Measurements from ENCODE around the gene GNLY.
"Not testable (repeated sequence)": the region's sequence is repeated elsewhere in the genome, so short reads cannot be mapped to it uniquely, and the experiment has no call there.

Gene GNLY

GRCh38 chr2:85665264-85665937 lies 28.8 kb upstream of the GNLY start:
- no peak for DNase-seq

DNA sequence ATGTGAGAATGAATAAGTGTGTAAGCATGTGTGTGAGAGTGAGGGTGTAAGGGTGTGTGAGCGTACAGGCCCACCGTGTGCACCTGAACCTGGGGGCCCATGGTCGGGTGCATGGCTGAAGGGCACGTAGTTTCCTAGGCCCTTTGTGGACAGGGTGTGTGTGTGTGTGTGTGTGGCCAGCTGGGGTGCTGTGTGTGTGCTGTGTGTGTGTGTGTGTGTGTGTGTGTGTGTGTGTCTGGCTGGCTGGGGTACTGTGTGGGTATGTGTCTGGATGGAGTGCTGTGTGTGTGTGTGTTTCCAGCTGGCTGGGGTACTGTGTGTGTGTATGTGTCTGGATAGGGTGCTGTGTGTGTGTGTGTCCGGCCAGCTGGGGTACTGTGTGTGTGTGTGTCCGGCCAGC lies 28.1 kb upstream of the GNLY start:
- no peak for DNase-seq

- no peak for DNase-seq
Measured at GRCh38 chr2:85666435-85667316, 27.5 kb upstream of the GNLY start.

- DNase-seq = no peak
Measured at GRCh38 chr2:85667561-85668008, 26.6 kb upstream of the GNLY start.

- no peak for DNase-seq
Measured at GRCh38 chr2:85668009-85668856, 25.9 kb upstream of the GNLY start, which contains the start of gene SFTPB. Gene SFTPB, minus strand, starts transcription at chr2:85668199. Its CDS starts 16 bp downstream, at chr2:85668183.

DNA sequence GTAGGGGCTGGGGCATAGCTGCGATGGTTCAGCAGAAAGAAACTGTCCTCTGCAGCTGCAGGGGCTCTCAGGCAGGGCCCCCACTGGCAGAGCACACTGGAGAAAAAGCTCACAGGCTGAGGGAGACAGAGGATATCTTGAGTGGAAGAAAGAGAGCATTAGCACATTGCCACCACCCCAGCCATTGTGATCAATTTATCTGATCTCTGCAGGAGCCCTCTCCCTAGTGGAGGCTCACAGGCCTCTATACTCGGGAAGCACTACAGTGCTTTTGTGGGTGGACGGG lies 25.4 kb upstream of the GNLY start:
- DNase-seq = no peak

DNA sequence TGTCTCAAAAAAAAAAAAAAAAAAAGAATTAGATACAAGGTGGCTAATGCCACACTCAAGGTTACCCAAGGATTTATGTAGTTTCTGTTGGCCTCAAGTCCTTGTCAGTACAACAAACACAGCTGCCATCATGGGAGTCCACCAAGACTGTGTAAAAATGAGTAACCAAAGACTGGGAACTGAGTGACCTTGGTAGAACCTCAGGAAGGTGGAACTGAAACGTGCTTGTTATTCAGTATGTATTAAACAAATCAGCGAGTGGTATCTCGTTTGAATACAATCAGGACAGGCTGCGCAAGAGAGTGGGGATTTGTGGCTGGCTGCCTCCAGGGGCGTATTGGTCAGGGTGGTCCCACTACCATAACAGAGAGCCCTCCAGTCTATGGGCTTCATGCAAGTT lies 24.6 kb upstream of the GNLY start:
- DNase-seq = no peak

- not testable (repeated sequence) for DNase-seq
Measured at GRCh38 chr2:85670416-85670815, 23.7 kb upstream of the GNLY start.

DNA sequence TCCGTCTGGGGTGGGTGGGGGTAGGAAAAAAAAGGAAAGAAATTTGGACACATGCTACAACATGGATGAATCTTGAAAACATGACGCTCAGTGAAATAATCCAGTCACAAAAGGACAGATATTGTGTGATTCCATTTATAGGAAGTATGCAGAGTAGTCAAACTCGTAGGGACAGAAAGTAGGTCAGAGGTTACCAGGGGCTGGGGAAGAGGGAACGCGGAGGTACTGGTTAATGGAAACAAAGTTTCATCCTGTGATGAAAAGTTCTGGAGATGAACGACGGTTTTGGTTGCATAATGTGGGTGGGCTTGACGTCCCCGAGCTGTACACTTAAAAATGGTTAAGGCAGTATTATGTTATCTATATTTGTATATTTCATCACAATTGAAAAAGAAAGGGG lies 21.7 kb upstream of the GNLY start:
- no peak for DNase-seq

DNA sequence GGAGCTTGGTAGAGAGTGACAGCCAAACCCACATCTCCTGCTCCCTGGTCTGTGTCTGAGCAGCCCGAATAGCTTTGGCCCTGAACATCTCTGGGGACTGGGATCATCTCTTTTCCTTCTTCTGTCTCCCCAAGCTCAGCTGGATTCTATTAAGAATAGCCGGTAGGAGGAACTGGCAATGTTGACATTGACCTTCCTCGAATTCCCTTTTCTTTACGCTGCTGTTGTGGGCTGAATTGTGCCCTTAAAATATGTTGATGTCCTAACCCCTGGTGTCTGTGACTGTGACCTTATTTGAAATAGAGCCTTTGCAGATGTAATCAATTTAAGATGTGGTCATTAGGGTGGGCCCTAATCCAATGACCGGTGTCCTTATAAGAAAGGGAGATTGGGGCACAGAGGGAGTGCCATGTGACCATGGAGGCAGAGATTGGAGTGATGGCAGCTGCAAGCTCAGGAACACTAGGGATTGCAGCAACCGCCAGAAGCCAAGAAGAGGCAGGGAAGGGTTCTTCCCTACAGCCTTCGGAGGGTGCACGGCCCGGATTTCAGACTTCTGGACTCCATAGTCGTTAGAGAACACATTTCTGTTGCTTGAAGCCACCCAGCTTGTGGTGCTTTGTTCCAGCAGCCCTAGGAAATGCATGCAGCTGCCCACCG lies 20.3 kb upstream of the GNLY start:
- DNase-seq = no peak

DNA sequence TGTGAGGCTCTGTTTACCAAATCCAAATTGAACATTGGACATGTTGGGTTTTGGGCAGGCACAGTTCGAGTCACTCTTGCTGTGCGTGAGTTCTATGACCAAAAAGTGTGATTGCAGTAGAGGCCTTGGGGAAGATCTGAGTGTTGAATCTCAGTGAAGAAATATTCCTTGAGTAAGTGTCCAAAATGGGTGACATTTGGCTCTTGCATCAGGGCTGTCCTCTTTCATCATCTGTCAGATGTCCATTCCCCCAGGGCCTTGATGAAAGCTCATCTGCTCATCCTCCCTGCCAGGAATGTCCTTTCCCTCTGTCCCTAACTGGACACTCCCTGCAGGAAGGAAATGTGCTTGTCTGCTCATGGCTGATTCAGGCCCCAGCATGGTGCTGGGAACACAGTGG lies 19.7 kb upstream of the GNLY start:
- DNase-seq = no peak

- no peak for DNase-seq
Measured at GRCh38 chr2:85675427-85675826, 18.7 kb upstream of the GNLY start.

DNA sequence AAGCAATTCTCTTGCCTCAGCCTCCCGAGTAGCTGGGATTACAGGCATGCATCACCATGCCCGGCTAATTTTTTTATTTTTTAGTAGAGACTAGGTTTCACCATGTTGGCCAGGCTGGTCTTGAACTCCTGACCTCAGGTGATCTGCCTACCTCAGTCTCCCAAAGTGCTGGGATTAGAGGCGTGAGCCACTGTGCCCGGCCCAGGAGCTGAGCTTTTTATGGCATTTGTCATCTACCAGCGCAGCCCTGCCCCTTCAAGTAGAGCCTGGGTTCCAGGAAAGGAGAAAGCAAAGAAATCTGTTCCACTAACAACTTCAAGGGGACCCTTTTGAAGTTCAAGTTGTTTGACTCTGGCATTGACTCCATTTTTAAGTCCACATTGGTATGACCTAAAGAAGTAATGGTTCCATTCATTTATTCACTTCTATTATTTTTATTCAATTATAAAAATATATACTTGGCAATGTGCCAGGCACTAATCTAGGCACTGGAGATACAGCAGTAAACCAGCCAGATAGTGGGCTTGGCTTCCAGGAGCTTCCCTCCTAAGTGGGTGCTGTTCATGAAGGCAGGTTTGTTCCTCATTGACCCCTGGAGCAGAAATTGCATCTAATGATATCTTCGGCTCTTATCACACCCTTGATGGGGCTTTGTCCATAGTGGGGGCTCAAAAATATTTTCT lies 18.2 kb upstream of the GNLY start:
- DNase-seq = no peak

GRCh38 chr2:85678377-85678776 lies 15.8 kb upstream of the GNLY start:
- DNase-seq = no peak

DNA sequence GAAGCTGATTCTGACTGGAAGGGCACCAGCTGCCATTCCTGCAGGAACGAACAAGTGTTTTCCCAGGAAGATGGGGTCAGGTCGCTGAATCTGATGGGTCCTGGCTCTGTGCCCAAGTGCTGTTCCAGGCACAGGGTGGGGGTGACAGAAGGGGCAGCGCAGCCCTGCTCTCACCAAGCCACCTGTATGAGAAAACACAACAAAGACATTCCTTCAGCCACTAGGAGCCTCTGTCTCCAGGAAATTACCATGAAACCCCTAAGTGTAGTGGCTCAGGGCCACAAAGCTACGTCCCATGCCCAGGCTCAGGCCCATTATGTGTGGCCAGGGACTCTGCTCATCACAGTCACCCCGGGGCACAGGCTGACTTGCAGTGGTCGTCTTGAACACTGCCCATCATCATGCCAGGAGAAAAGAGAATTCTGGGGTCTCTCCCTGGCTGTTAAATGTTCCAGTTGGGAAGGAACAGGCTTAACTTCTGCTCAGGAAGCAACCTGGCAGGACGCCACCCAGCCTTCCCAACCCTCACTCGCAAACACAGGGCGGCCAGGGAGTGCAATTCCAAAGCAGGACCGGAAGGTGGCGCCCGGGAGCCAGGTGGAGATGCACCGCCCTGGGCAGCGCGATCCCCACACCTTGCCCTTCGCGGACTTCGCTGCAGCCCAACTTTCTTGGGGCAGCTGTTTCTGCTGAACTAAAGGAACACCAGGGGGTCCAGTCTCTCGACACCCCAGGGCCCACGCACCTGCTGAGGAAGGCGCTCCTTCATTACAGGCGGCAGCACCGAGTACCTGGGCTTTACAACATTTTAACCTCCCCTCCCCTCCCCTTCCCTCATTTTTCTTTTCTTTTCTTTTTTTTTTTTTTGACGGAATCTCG lies 15.1 kb upstream of the GNLY start:
- DNase-seq = peak; percentile 44 to 58

GRCh38 chr2:85680707-85681371 lies 13.3 kb upstream of the GNLY start:
- DNase-seq = no peak

GRCh38 chr2:85681372-85681763 lies 12.8 kb upstream of the GNLY start:
- DNase-seq = no peak

DNA sequence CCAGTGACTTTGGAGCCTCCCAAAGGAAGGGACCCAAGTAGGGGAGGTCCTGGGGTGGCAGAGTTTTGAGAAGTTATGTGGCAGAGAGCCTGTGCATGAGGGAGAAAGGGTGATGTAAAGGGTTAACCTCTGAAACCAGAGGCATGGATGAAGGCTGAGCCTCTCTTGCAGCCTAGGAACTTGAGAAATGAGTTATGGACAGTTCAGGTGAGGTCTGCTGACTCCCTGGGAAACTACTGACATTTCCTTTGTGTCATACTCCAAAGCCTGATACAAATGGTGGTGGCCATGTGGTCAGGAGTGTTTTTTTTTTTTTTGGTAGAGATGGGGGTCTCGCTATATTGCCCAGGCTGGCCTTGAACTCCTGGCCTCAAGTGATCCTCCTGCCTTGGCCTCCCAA lies 12.4 kb upstream of the GNLY start:
- no peak for DNase-seq

DNA sequence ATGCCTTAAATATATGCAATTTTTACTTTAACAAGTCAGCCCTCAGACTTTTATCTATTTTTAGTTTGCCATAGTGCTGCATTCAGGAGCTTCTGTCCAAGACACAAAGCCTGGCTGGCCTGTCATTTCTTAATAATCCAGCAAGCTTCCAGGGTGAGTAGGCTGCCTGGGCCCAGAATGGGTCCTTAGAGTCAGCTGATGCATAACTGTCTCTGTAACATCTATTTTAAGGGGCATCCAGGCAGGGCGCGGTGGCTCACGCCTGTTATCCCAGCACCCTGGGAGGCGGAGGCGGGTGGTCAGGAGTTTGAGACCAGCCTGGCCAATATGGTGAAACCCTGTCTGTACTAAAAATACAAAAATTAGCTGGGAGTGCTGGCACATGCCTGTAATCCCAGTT lies 11.8 kb upstream of the GNLY start:
- no peak for DNase-seq

GRCh38 chr2:85684380-85684779 lies 9.8 kb upstream of the GNLY start:
- DNase-seq = no peak

DNA sequence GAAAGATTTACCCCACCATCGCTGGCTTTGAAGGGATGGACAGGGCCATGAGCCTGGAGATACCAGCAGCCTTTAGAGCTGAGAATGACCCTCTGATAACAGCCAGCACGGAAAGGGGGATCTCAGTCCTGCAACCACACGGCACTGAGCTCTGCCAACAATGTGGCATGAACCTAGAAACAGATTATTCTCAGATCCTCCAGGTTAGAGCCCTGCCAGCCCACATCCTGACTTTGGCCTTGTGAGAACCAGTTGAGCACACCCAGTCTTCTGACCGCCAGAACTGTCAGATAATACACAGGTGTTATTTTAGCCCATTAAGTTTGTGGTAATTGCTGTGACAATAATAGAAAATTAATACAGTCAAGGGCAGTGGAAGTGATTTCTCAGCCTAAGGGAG lies 9.4 kb upstream of the GNLY start:
- DNase-seq = no peak

Data from NCI-H1930 (cell line).